Measurements from ENCODE around the gene TMEM132A. TPM values are rescaled to one million over a fixed set of nuclear protein-coding genes. Genes with fewer than 3 reads are reported as not detected.
"Not testable (repeated sequence)": the region's sequence is repeated elsewhere in the genome, so short reads cannot be mapped to it uniquely, and the experiment has no call there.

TMEM132A gene
- total and polyA plus RNA-seq, 7 donors: 0.49 to 17.4 (median 2.3) TPM

GRCh38 chr11:60905047-60905446 lies 19.2 kb upstream of the TMEM132A start:
- intact Hi-C loops (cut with DNase I): loop anchor here (10.0 kb wide), 1 partner anchor 430 kb away; the partner anchor contains the start of genes DDB1 and TKFC
- TF ChIP-seq POLR2AphosphoS5 (IDR thresholded peaks at IDR 0.05): no peak
- TF ChIP-seq POLR2A (IDR thresholded peaks at IDR 0.05): no peak
- TF ChIP-seq EP300 (IDR thresholded peaks at IDR 0.05): no peak
- TF ChIP-seq CTCF (IDR thresholded peaks at IDR 0.05): no peak
- peak overlapping the region; percentile 97 to 100 (median 98) for H3K27ac ChIP-seq
- WGBS, 2 donors: 28 to 44% methylated on average over 6 of the region's 6 CpGs
- peaks cover 20 to 35% (median 27%) of the 10 kb centered on the region in 4 donors for H3K36me3 ChIP-seq
- H3K4me1 ChIP-seq: peaks cover 0 to 29% (median 24%) of the 10 kb centered on the region in 4 donors
- no peaks in the 10 kb centered on the region for H3K9me3 ChIP-seq
- DNase-seq: no peak
- H3K27me3 ChIP-seq: no peaks in the 10 kb centered on the region
- peak overlapping the region; percentile 89 to 99 (median 95) for H3K4me3 ChIP-seq

- intact Hi-C loops (cut with DNase I): loop anchor here (2.0 to 10.0 kb wide), 2 partner anchors 63 to 429 kb away; partner anchors contain the start of genes CCDC86, DDB1 and TKFC
- Histone ChIP-seq H3K27me3 (no peaks in the 10 kb centered on the region), H3K9me3 (no peaks in the 10 kb centered on the region), H3K4me3 (peak overlapping the region; percentile 89 to 99 (median 95)), H3K36me3 (peaks cover 14 to 29% (median 21%) of the 10 kb centered on the region in 4 donors), H3K4me1 (peaks cover 0 to 29% (median 24%) of the 10 kb centered on the region in 4 donors), H3K27ac (peak overlapping the region; percentile 97 to 100 (median 98))
- DNase-seq: peak; percentile 58
- TF ChIP-seq POLR2A (IDR thresholded peaks at IDR 0.05) (no peak), EP300 (IDR thresholded peaks at IDR 0.05) (no peak), CTCF (IDR thresholded peaks at IDR 0.05) (no peak), POLR2AphosphoS5 (IDR thresholded peaks at IDR 0.05) (no peak)
- WGBS, 2 donors: 1 to 5% methylated on average over 16 of the region's 16 CpGs
Measured at GRCh38 chr11:60905551-60906113, 18.6 kb upstream of the TMEM132A start.

GRCh38 chr11:60906132-60906972 lies 17.9 kb upstream of the TMEM132A start, which contains the start of gene PRPF19:
TSS of gene PRPF19 (minus strand) at chr11:60906585. CDS start at chr11:60906382, 203 bp downstream.
- intact Hi-C loops (cut with DNase I): loop anchor here (2.0 to 10.0 kb wide), 2 partner anchors 64 to 428 kb away; partner anchors contain the start of genes CCDC86, DDB1 and TKFC
- Histone ChIP-seq H3K36me3 (peaks cover 7 to 22% (median 14%) of the 10 kb centered on the region in 4 donors), H3K27me3 (no peaks in the 10 kb centered on the region), H3K9me3 (no peaks in the 10 kb centered on the region), H3K4me3 (peak within 1 kb of the TSS; percentile 89 to 99 (median 95)), H3K27ac (peak within 1 kb of the TSS; percentile 97 to 100 (median 98)), H3K4me1 (peaks cover 0 to 29% (median 24%) of the 10 kb centered on the region in 4 donors)
- no peak for TF ChIP-seq CTCF (IDR thresholded peaks at IDR 0.05)
- peak; percentile 82 to 94 (median 87) for TF ChIP-seq POLR2AphosphoS5 (IDR thresholded peaks at IDR 0.05)
- peak in 1 of 4 donors; percentile 57 for TF ChIP-seq EP300 (IDR thresholded peaks at IDR 0.05)
- peak; percentile 59 to 63 for TF ChIP-seq POLR2A (IDR thresholded peaks at IDR 0.05)
- WGBS, 2 donors: 0% methylated on average over 75 of the region's 75 CpGs
- DNase-seq: peak; percentile 98

GRCh38 chr11:60908803-60909202 lies 15.5 kb upstream of the TMEM132A start:
- no peak overlapping the region for H3K27ac ChIP-seq
- TF ChIP-seq CTCF (IDR thresholded peaks at IDR 0.05) (no peak), POLR2A (IDR thresholded peaks at IDR 0.05) (no peak), POLR2AphosphoS5 (IDR thresholded peaks at IDR 0.05) (no peak), EP300 (IDR thresholded peaks at IDR 0.05) (no peak)
- H3K36me3 ChIP-seq: no peaks in the 10 kb centered on the region
- H3K27me3 ChIP-seq: no peaks in the 10 kb centered on the region
- intact Hi-C loops (cut with DNase I): loop anchor here (10.0 kb wide), 1 partner anchor 426 kb away; the partner anchor contains the start of genes DDB1 and TKFC
- H3K9me3 ChIP-seq: no peaks in the 10 kb centered on the region
- H3K4me3 ChIP-seq: no peak overlapping the region
- no peak for DNase-seq
- peaks cover 0 to 35% (median 29%) of the 10 kb centered on the region in 4 donors for H3K4me1 ChIP-seq
- WGBS, 2 donors: 30 to 71% methylated on average over 1 of the region's 1 CpG

- intact Hi-C loops (cut with DNase I): loop anchor here (10.0 kb wide), 3 partner anchors 425 to 1355 kb away; partner anchors contain the start of genes DDB1 and TKFC
- H3K4me1 ChIP-seq: peaks cover 0 to 30% (median 22%) of the 10 kb centered on the region in 4 donors
- WGBS, 2 donors: 78 to 79% methylated on average over 3 of the region's 3 CpGs
- DNase-seq, H3K27ac ChIP-seq, H3K36me3 ChIP-seq, H3K4me3 ChIP-seq, H3K27me3 ChIP-seq, H3K9me3 ChIP-seq: not testable (repeated sequence)
Measured at GRCh38 chr11:60909680-60910280, 14.5 kb upstream of the TMEM132A start.

Data from sigmoid colon (tissue), 7 donors.